H1 (cell line): ENCODE data around the gene PPARGC1A. TPM values are rescaled to one million over a fixed set of nuclear protein-coding genes. Genes with fewer than 3 reads are reported as not detected.

ENCODE experiments used
- CTCF ChIA-PET: fragments of 300-600 bp; sonication (Branson Sonifier 250); formaldehyde crosslinking; loops from one replicate; lab custom pipeline; 2021; ENCODE audit not compliant: partially characterized antibody; lab: Charles Lee
- POLR2A ChIA-PET: fragments of 300-600 bp; sonication (Branson Sonifier 250); formaldehyde crosslinking; loops from one replicate; lab custom pipeline; 2021; ENCODE audit warnings: inconsistent platforms; ENCODE audit not compliant: partially characterized antibody; lab: Charles Lee
- DNase-seq, 2 experiments: peaks; one replicate each; pipeline versions ENCODE4 v3.0.0 to v3.0.0-alpha.2; 2010 to 2022; ENCODE audit warnings: low spot score in 2 of 2, low read depth in 1 of 2, mixed read lengths in 1 of 2
- FAIRE-seq: peaks from 2 replicates; lab custom pipeline; 2011; peaks lifted over from hg19 to GRCh38; lab: Jason Lieb, UNC
- H2AFZ ChIP-seq: 2 replicates; pipeline ENCODE4 v1.8.1; 2012; ENCODE audit warnings: low read length, inconsistent platforms
- H2AK5ac ChIP-seq: 2 replicates; pipeline ENCODE4 v1.6.1; 2013; ENCODE audit warnings: low read depth, low read length
- H2BK120ac ChIP-seq: replicated peaks from 2 replicates; pipeline ENCODE3; 2013; ENCODE audit warnings: low read depth, low read length, inconsistent platforms
- H2BK12ac ChIP-seq: 2 replicates; pipeline ENCODE4 v1.6.1; 2013; ENCODE audit warnings: low read depth, low read length
- H2BK15ac ChIP-seq: 2 replicates; pipeline ENCODE4 v1.6.1; 2013; ENCODE audit warnings: low read length
- H2BK20ac ChIP-seq: 2 replicates; pipeline ENCODE4 v1.6.1; 2013; ENCODE audit warnings: low read length
- H2BK5ac ChIP-seq: 2 replicates; pipeline ENCODE4 v1.6.1; 2013; ENCODE audit warnings: low read depth, low read length
- H3K14ac ChIP-seq: 2 replicates; pipeline ENCODE4 v1.6.1; 2013; ENCODE audit warnings: inconsistent platforms; ENCODE audit not compliant: insufficient read length
- H3K18ac ChIP-seq: 2 replicates; pipeline ENCODE4 v1.6.1; 2013; ENCODE audit warnings: low read length; ENCODE audit errors: extremely low read depth
- H3K23ac ChIP-seq: 2 replicates; pipeline ENCODE4 v1.6.1; 2013; ENCODE audit warnings: inconsistent platforms; ENCODE audit not compliant: insufficient read length
- H3K23me2 ChIP-seq: 2 replicates; pipeline ENCODE4 v1.6.1; 2013; ENCODE audit warnings: low read depth, low read length
- H3K27ac ChIP-seq: 2 replicates; pipeline ENCODE4 v1.6.1; 2011; ENCODE audit warnings: low read depth, low read length, inconsistent platforms
- H3K27me3 ChIP-seq, 4 experiments: replicated peaks in 1 of 4; 1 replicate in 1 of 4; 2 replicates in 3 of 4; pipeline versions ENCODE4 v1.6.1 to v1.8.1; 2011 to 2013; ENCODE audit warnings: low read length in 3 of 4, mild to moderate bottlenecking in 3 of 4, inconsistent platforms in 2 of 4, mixed read lengths in 2 of 4, moderate library complexity in 1 of 4; ENCODE audit not compliant: control insufficient read depth in 3 of 4, insufficient read depth in 3 of 4; ENCODE audit errors: extremely low read depth in 1 of 4
- H3K36me3 ChIP-seq, 4 experiments: 2 replicates each; pipeline versions ENCODE4 v1.6.1 to v1.8.1; 2011 to 2013; ENCODE audit warnings: mild to moderate bottlenecking in 4 of 4, low read length in 3 of 4, moderate library complexity in 2 of 4, control low read depth in 1 of 4, inconsistent platforms in 1 of 4; ENCODE audit not compliant: insufficient read depth in 4 of 4, control insufficient read depth in 2 of 4
- H3K4ac ChIP-seq: replicated peaks from 2 replicates; pipeline ENCODE3; 2013; ENCODE audit warnings: low read length, low read depth, mixed read lengths, inconsistent platforms; ENCODE audit not compliant: insufficient read length
- H3K4me1 ChIP-seq, 4 experiments: replicated peaks in 1 of 4; 1 replicate in 1 of 4; 2 replicates in 3 of 4; pipeline versions ENCODE4 v1.6.1 to v1.8.1; 2011 to 2013; ENCODE audit warnings: low read length in 3 of 4, inconsistent platforms in 2 of 4, mixed read lengths in 1 of 4; ENCODE audit not compliant: insufficient read depth in 4 of 4, control insufficient read depth in 3 of 4
- H3K4me2 ChIP-seq, 2 experiments: 2 replicates each; pipeline versions ENCODE4 v1.6.1 to v1.8.1; 2011 to 2013; ENCODE audit warnings: low read depth in 2 of 2, low read length in 2 of 2, control low read depth in 1 of 2, inconsistent platforms in 1 of 2, mild to moderate bottlenecking in 1 of 2; ENCODE audit not compliant: insufficient read depth in 1 of 2
- H3K4me3 ChIP-seq, 4 experiments: fragments of 200-600, 300-600 bp in 1 of 4; sonication (generic), shearing (Covaris generic), sonication (Bioruptor Twin) in 1 of 4; 2 replicates each; pipeline versions ENCODE4 v1.5.1 to v1.8.1; 2011 to 2016; ENCODE audit warnings: low read length in 4 of 4, low read depth in 3 of 4, control low read depth in 2 of 4, inconsistent platforms in 2 of 4, mild to moderate bottlenecking in 2 of 4, mixed read lengths in 1 of 4, moderate library complexity in 1 of 4; ENCODE audit not compliant: insufficient read depth in 2 of 4; ENCODE audit errors: extremely low read depth in 1 of 4
- H3K56ac ChIP-seq: replicated peaks from 2 replicates; pipeline ENCODE3; 2013; ENCODE audit warnings: low read depth, mild to moderate bottlenecking, mixed read lengths, low read length, inconsistent platforms; ENCODE audit not compliant: insufficient read length
- H3K79me1 ChIP-seq: 2 replicates; pipeline ENCODE4 v1.6.1; 2013; ENCODE audit warnings: low read depth, low read length, control low read depth
- H3K79me2 ChIP-seq, 2 experiments: 2 replicates each; pipeline versions ENCODE4 v1.6.1 to v1.8.1; 2012 to 2013; ENCODE audit warnings: low read length in 2 of 2, mild to moderate bottlenecking in 2 of 2, inconsistent platforms in 1 of 2; ENCODE audit not compliant: insufficient read depth in 2 of 2, control insufficient read depth in 1 of 2
- H3K9ac ChIP-seq, 4 experiments: replicated peaks in 1 of 4; 1 replicate in 1 of 4; 2 replicates in 3 of 4; pipeline versions ENCODE4 v1.6.1 to v1.8.1; 2011 to 2013; ENCODE audit warnings: low read depth in 3 of 4, low read length in 3 of 4, control low read depth in 2 of 4, mild to moderate bottlenecking in 2 of 4, moderate library complexity in 2 of 4, inconsistent platforms in 1 of 4; ENCODE audit errors: extremely low read depth in 1 of 4
- H3K9me3 ChIP-seq, 2 experiments: 2 replicates each; pipeline versions ENCODE4 v1.6.1 to v1.8.1; 2012 to 2013; ENCODE audit warnings: mild to moderate bottlenecking in 2 of 2, moderate library complexity in 2 of 2, control low read depth in 1 of 2, inconsistent platforms in 1 of 2, low read depth in 1 of 2, low read length in 1 of 2, mixed read lengths in 1 of 2; ENCODE audit not compliant: insufficient read depth in 2 of 2
- H4K20me1 ChIP-seq, 2 experiments: replicated peaks in 1 of 2; 2 replicates each; pipeline versions ENCODE3 to v1.8.1; 2011 to 2013; ENCODE audit warnings: inconsistent platforms in 2 of 2, low read length in 2 of 2, mild to moderate bottlenecking in 1 of 2; ENCODE audit not compliant: insufficient read depth in 2 of 2, control insufficient read depth in 1 of 2
- H4K5ac ChIP-seq: 2 replicates; pipeline ENCODE4 v1.6.1; 2013; ENCODE audit warnings: low read length, low read depth, mixed read lengths, inconsistent platforms; ENCODE audit not compliant: insufficient read length
- H4K8ac ChIP-seq: 2 replicates; pipeline ENCODE4 v1.8.0; 2013; ENCODE audit warnings: mild to moderate bottlenecking, moderate library complexity, low read length, inconsistent platforms; ENCODE audit not compliant: insufficient read depth; ENCODE audit errors: extremely low read depth
- H4K91ac ChIP-seq: replicated peaks from 2 replicates; pipeline ENCODE3; 2013; ENCODE audit warnings: low read length, mixed read lengths, inconsistent platforms; ENCODE audit not compliant: insufficient read length
- CBX5 ChIP-seq: fragments of 300-800, 300-1000 bp; sonication (generic); IDR thresholded peaks from 2 replicates; pipeline ENCODE4 v1.7.1; 2016; ENCODE audit warnings: antibody characterized with exemption, low read length, low read depth
- TAF7 ChIP-seq: optimal IDR thresholded peaks from 2 replicates; pipeline ENCODE3; 2011; ENCODE audit warnings: low read depth, mild to moderate bottlenecking, inconsistent platforms, low read length, moderate library complexity, borderline replicate concordance
- TBP ChIP-seq: IDR thresholded peaks from 2 replicates; pipeline ENCODE4 v1.6.1; 2011; ENCODE audit warnings: low read depth, low read length, improper control_type of control experiment
- TEAD4 ChIP-seq: IDR thresholded peaks from 2 replicates; pipeline ENCODE4 v1.6.1; 2012; ENCODE audit warnings: low read depth, low read length, inconsistent platforms, mixed read lengths
- WGBS, 2 experiments: shearing (Covaris generic) in 1 of 2; methylation state at CpG; one replicate each; pipeline versions ENCODE4 v1.1.6 to v1.1.7; 2013 to 2015; ENCODE audit warnings: low lambda C conversion rate in 2 of 2, mixed read lengths in 2 of 2, inconsistent platforms in 1 of 2, low coverage in 1 of 2, missing lambda C conversion rate in 1 of 2; ENCODE audit not compliant: insufficient replicate concordance in 2 of 2, insufficient coverage in 1 of 2, insufficient read length in 1 of 2; ENCODE audit errors: extremely low coverage in 1 of 2, missing lambda C conversion rate in 1 of 2; 5-methylcytosine and 5-hydroxymethylcytosine counted together
- polyA plus RNA-seq, 7 experiments: library from polyadenylated mRNA; depleted of rRNA in 3 of 7; stranded (reverse) in 5 of 7; unstranded in 2 of 7; fragments of >200 nt in 5 of 7; fragments of 200-250 nt in 2 of 7; gene quantifications; 1 replicate in 5 of 7; 2 replicates in 1 of 7; 4 replicates in 1 of 7; pipeline versions ENCODE4 v1.2.1 to v1.2.3, GENCODE V29; 2011 to 2013; ENCODE audit warnings: missing spikeins in 2 of 7, mixed read lengths in 2 of 7
- total RNA-seq: library from RNA; stranded (reverse); fragmentation: NEBNext Ultra II Directional; extraction: Animal tissue kit (Norgen Biotek cat#: 25700); gene quantifications from 2 replicates; pipeline ENCODE4 v1.2.1, GENCODE V29; 2021

The PPARGC1A gene
- total and polyA plus RNA-seq, 2 of the 8 experiments (the other 6 are each of a cell fraction or from before 2014, with no cell fraction given), result 0.54 to 1.4 TPM

GRCh38 chr4:23934915-23935314 is 45.1 kb upstream of the PPARGC1A start:
- WGBS, 2 experiments, result 56% methylated on average over 3 of the region's 3 CpGs; no CpG with 5 or more reads in 1 of the 2 experiments
- Histone ChIP-seq H2BK12ac (peak overlapping the region; percentile 84; the same call in 1 of the 2 replicates), H3K4me3 (no peak overlapping the region), H3K56ac (no peak overlapping the region), H3K4me2 (no peak overlapping the region), H2AK5ac (no peak overlapping the region), H4K20me1 (no peaks in the 10 kb centered on the region), H3K14ac (no peak overlapping the region), H2BK120ac (no peak overlapping the region), H3K79me1 (no peaks in the 10 kb centered on the region), H3K27ac (no peak overlapping the region), H2BK20ac (peak overlapping the region; percentile 88), H3K79me2 (no peaks in the 10 kb centered on the region), H3K23me2 (peaks cover 4% of the 10 kb centered on the region), H3K23ac (no peak overlapping the region), H3K4me1 (peaks cover 6 to 33% (median 22%) of the 10 kb centered on the region in 4 experiments), H3K36me3 (no peaks in the 10 kb centered on the region), H2BK15ac (no peak overlapping the region), H3K27me3 (no peaks in the 10 kb centered on the region), H3K4ac (no peak overlapping the region), H3K9me3 (no peaks in the 10 kb centered on the region), H4K91ac (no peak overlapping the region), H2BK5ac (no peak overlapping the region), H4K8ac (no peak overlapping the region), H3K9ac (no peak overlapping the region), H2AFZ (no peak overlapping the region), H3K18ac (no peak overlapping the region; the same call in 1 of the 2 replicates), H4K5ac (no peak overlapping the region)
- DNase-seq (no peak), FAIRE-seq (no peak)
- CTCF ChIA-PET, result interaction anchor here (0.7 to 3.4 kb wide), 10 partner anchors 10 to 117 kb away, joined by 3 to 17 read pairs (median 4); no protein-coding TSS in a partner anchor
- TF ChIP-seq TBP, result no peak
- TF ChIP-seq TAF7, result no peak
- no peak for TF ChIP-seq CBX5
- 0 out of 2 replicates have a peak, but pooled peaks have one; percentile 40 for TF ChIP-seq TEAD4
- POLR2A ChIA-PET, result no interaction called here
